ENCODE results near the gene NDUFV2. TPM values are rescaled to one million over a fixed set of nuclear protein-coding genes. Genes with fewer than 3 reads are reported as not detected.

NDUFV2 gene
- polyA plus RNA-seq, 3 donors = 55.4 to 184 (median 162) TPM

- peaks cover 72% of the 10 kb centered on the region for H3K79me2 ChIP-seq (ENCODE audit: insufficient read depth, low read length)
- H3K4me3 ChIP-seq (replicated peaks in 1 of 3; ENCODE audit: low read depth in 2 of 3, low read length in 3 of 3) = peak overlapping the region in 1 of 3 experiments; percentile 84
- Mint-ChIP-seq H3K27me3 (ENCODE audit: low read depth in 3 of 3) (no peaks in the 10 kb centered on the region), H3K36me3 (peaks cover 6 to 11% of the 10 kb centered on the region in 2 donors), H3K4me3 (peak overlapping the region; percentile 48 to 53), H3K27ac (peak overlapping the region; percentile 13 to 79 (median 53)), H3K9me3 (no peaks in the 10 kb centered on the region), H3K4me1 (peaks cover 68% of the 10 kb centered on the region)
- H4K20me1 ChIP-seq (ENCODE audit: insufficient read depth, low read length) = peaks cover 69% of the 10 kb centered on the region
- H3K9ac ChIP-seq (ENCODE audit: insufficient read depth, low read length, poor library complexity, severe bottlenecking) = no peak overlapping the region
- WGBS (ENCODE audit: insufficient coverage) = 64% methylated on average over 2 of the region's 7 CpGs
- peaks cover 39 to 70% of the 10 kb centered on the region in 2 donors for H3K4me1 ChIP-seq (ENCODE audit: control insufficient read depth in 1 of 2, insufficient read depth in 2 of 2, low read length in 2 of 2)
- DNase-seq = no peak
- H3K27ac ChIP-seq (ENCODE audit: low read depth in 1 of 2, low read length in 2 of 2) = peak overlapping the region in 1 of 2 donors; percentile 97
- peaks cover 5 to 7% of the 10 kb centered on the region in 2 donors for H3K36me3 ChIP-seq (replicated peaks in 1 of 2; ENCODE audit: control insufficient read depth in 1 of 2, insufficient read depth in 2 of 2, low read length in 2 of 2)
- no peaks in the 10 kb centered on the region for H3K9me3 ChIP-seq (replicated peaks in 1 of 2; ENCODE audit: control insufficient read depth in 1 of 2, insufficient read depth in 1 of 2, low read length in 2 of 2)
- TF ChIP-seq CTCF (IDR thresholded peaks at IDR 0.05) = no peak
- no peaks in the 10 kb centered on the region for H3K27me3 ChIP-seq (ENCODE audit: control insufficient read depth in 2 of 2, insufficient read depth in 2 of 2, low read length in 2 of 2)
- intact Hi-C loops (cut with micrococcal nuclease) = loop anchor here in 1 of 2 donors (5.0 kb wide), 2 partner anchors 37 to 67 kb away; partner anchors contain the start of gene NDUFV2
- peak overlapping the region; percentile 43 for H3K4me2 ChIP-seq (replicated peaks; ENCODE audit: extremely low read depth, low read length, poor library complexity, severe bottlenecking)
- H2AFZ ChIP-seq (ENCODE audit: insufficient read depth, low read depth, low read length, poor library complexity, severe bottlenecking) = no peak overlapping the region
These were observed 37.0 kb downstream of the NDUFV2 start for GRCh38 chr18:9139400-9140039.

- H3K9me3 ChIP-seq (replicated peaks in 1 of 2; ENCODE audit: control insufficient read depth in 1 of 2, insufficient read depth in 1 of 2, low read length in 2 of 2) = no peaks in the 10 kb centered on the region
- no peaks in the 10 kb centered on the region for H3K36me3 ChIP-seq (replicated peaks in 1 of 2; ENCODE audit: control insufficient read depth in 1 of 2, insufficient read depth in 2 of 2, low read length in 2 of 2)
- H3K4me3 Mint-ChIP-seq = peak overlapping the region in 1 of 2 donors; percentile 48
- H3K27ac Mint-ChIP-seq = peak overlapping the region in 3 of 7 donors; percentile 24 to 61 (median 49)
- no peak overlapping the region for H3K9ac ChIP-seq (ENCODE audit: insufficient read depth, low read length, poor library complexity, severe bottlenecking)
- peak overlapping the region in 1 of 2 donors; percentile 97 for H3K27ac ChIP-seq (ENCODE audit: low read depth in 1 of 2, low read length in 2 of 2)
- DNase-seq = no peak
- peak overlapping the region in 1 of 3 experiments; percentile 84 for H3K4me3 ChIP-seq (replicated peaks in 1 of 3; ENCODE audit: low read depth in 2 of 3, low read length in 3 of 3)
- H4K20me1 ChIP-seq (ENCODE audit: insufficient read depth, low read length) = peaks cover 76% of the 10 kb centered on the region
- peaks cover 0 to 8% of the 10 kb centered on the region in 2 donors for H3K36me3 Mint-ChIP-seq
- H3K27me3 Mint-ChIP-seq (ENCODE audit: low read depth in 3 of 3) = no peaks in the 10 kb centered on the region
- peaks cover 36 to 73% of the 10 kb centered on the region in 2 donors for H3K4me1 ChIP-seq (ENCODE audit: control insufficient read depth in 1 of 2, insufficient read depth in 2 of 2, low read length in 2 of 2)
- peaks cover 68% of the 10 kb centered on the region for H3K4me1 Mint-ChIP-seq
- peaks cover 80% of the 10 kb centered on the region for H3K79me2 ChIP-seq (ENCODE audit: insufficient read depth, low read length)
- intact Hi-C loops (cut with micrococcal nuclease) = no loop called here
- no peak overlapping the region for H2AFZ ChIP-seq (ENCODE audit: insufficient read depth, low read depth, low read length, poor library complexity, severe bottlenecking)
- TF ChIP-seq CTCF (IDR thresholded peaks at IDR 0.05) = no peak
- peak overlapping the region; percentile 43 for H3K4me2 ChIP-seq (replicated peaks; ENCODE audit: extremely low read depth, low read length, poor library complexity, severe bottlenecking)
- no peaks in the 10 kb centered on the region for H3K27me3 ChIP-seq (ENCODE audit: control insufficient read depth in 2 of 2, insufficient read depth in 2 of 2, low read length in 2 of 2)
- no peaks in the 10 kb centered on the region for H3K9me3 Mint-ChIP-seq
- 100% methylated on average over 1 of the region's 2 CpGs for WGBS (ENCODE audit: insufficient coverage)
These were observed 37.9 kb downstream of the NDUFV2 start for GRCh38 chr18:9140381-9140780.
